Measurements from ENCODE around the gene GOT1. TPM values are rescaled to one million over a fixed set of nuclear protein-coding genes. Genes with fewer than 3 reads are reported as not detected.

Gene GOT1
- total and polyA plus RNA-seq, 2 experiments from 2014 or later: 36.8 to 37.7 TPM

DNA sequence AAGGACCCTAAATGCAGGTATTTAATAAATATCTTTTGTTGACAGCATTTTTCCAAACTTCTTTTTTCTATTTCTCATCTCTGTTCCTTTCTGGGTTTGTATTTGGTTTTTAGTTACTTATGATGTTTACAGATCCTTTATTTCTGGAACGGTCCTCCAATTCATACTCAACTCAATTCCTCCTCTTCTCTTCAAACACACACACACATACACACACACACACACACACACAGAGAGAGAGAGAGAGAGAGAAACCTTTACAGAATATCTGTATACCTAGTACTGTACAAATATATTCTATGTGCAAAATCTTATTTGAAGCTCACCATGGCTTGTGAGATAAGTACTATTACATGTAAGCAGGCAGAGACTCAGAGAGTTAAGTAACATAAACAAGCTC is 21.6 kb upstream of the GOT1 start (continued):
- TF ChIP-seq, protein P1, sequence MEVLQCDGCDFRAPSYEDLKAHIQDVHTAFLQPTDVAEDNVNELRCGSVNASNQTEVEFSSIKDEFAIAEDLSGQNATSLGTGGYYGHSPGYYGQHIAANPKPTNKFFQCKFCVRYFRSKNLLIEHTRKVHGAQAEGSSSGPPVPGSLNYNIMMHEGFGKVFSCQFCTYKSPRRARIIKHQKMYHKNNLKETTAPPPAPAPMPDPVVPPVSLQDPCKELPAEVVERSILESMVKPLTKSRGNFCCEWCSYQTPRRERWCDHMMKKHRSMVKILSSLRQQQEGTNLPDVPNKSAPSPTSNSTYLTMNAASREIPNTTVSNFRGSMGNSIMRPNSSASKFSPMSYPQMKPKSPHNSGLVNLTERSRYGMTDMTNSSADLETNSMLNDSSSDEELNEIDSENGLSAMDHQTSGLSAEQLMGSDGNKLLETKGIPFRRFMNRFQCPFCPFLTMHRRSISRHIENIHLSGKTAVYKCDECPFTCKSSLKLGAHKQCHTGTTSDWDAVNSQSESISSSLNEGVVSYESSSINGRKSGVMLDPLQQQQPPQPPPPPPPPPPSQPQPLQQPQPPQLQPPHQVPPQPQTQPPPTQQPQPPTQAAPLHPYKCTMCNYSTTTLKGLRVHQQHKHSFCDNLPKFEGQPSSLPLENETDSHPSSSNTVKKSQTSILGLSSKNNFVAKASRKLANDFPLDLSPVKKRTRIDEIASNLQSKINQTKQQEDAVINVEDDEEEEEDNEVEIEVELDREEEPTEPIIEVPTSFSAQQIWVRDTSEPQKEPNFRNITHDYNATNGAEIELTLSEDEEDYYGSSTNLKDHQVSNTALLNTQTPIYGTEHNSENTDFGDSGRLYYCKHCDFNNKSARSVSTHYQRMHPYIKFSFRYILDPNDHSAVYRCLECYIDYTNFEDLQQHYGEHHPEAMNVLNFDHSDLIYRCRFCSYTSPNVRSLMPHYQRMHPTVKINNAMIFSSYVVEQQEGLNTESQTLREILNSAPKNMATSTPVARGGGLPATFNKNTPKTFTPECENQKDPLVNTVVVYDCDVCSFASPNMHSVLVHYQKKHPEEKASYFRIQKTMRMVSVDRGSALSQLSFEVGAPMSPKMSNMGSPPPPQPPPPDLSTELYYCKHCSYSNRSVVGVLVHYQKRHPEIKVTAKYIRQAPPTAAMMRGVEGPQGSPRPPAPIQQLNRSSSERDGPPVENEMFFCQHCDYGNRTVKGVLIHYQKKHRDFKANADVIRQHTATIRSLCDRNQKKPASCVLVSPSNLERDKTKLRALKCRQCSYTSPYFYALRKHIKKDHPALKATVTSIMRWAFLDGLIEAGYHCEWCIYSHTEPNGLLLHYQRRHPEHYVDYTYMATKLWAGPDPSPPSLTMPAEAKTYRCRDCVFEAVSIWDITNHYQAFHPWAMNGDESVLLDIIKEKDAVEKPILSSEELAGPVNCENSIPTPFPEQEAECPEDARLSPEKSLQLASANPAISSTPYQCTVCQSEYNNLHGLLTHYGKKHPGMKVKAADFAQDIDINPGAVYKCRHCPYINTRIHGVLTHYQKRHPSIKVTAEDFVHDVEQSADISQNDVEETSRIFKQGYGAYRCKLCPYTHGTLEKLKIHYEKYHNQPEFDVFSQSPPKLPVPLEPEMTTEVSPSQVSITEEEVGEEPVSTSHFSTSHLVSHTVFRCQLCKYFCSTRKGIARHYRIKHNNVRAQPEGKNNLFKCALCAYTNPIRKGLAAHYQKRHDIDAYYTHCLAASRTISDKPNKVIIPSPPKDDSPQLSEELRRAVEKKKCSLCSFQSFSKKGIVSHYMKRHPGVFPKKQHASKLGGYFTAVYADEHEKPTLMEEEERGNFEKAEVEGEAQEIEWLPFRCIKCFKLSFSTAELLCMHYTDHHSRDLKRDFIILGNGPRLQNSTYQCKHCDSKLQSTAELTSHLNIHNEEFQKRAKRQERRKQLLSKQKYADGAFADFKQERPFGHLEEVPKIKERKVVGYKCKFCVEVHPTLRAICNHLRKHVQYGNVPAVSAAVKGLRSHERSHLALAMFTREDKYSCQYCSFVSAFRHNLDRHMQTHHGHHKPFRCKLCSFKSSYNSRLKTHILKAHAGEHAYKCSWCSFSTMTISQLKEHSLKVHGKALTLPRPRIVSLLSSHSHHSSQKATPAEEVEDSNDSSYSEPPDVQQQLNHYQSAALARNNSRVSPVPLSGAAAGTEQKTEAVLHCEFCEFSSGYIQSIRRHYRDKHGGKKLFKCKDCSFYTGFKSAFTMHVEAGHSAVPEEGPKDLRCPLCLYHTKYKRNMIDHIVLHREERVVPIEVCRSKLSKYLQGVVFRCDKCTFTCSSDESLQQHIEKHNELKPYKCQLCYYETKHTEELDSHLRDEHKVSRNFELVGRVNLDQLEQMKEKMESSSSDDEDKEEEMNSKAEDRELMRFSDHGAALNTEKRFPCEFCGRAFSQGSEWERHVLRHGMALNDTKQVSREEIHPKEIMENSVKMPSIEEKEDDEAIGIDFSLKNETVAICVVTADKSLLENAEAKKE (CRISPR knock-in tag; IDR thresholded peaks at IDR 0.05): no peak
- no peak for TF ChIP-seq NANOG (IDR thresholded peaks at IDR 0.05; ENCODE audit: borderline replicate concordance)
- no peak for TF ChIP-seq EZH2 (IDR thresholded peaks at IDR 0.05; ENCODE audit: low read depth, unreplicated experiment)
- TF ChIP-seq CREB1 (CRISPR knock-in tag; IDR thresholded peaks at IDR 0.05; ENCODE audit: low read depth): no peak
- TF ChIP-seq, protein P2, sequence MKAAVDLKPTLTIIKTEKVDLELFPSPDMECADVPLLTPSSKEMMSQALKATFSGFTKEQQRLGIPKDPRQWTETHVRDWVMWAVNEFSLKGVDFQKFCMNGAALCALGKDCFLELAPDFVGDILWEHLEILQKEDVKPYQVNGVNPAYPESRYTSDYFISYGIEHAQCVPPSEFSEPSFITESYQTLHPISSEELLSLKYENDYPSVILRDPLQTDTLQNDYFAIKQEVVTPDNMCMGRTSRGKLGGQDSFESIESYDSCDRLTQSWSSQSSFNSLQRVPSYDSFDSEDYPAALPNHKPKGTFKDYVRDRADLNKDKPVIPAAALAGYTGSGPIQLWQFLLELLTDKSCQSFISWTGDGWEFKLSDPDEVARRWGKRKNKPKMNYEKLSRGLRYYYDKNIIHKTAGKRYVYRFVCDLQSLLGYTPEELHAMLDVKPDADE (IDR thresholded peaks at IDR 0.05): no peak

DNA sequence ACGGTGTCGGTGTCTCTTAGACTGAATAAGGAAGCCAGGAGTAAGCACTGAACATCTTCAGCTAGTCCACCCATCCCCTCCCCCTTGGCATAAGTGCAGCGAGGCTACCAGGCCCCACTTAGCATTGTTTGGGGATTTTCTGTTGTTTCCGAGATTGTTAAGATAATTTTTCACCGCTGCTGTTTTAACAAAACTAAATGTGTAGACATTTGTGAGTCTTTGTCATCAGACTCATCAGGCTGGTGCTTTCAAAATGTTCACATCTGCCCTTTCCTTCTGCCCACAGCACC is 21.0 kb upstream of the GOT1 start:
- Mint-ChIP-seq H3K9me3 (no peaks in the 10 kb centered on the region), H3K27me3 (ENCODE audit: insufficient read depth, low read depth, poor library complexity) (no peaks in the 10 kb centered on the region), H3K27ac (no peak overlapping the region), H3K4me3 (peak overlapping the region; percentile 23; the same call in 2 of the 3 replicates), H3K36me3 (ENCODE audit: low read depth) (no peaks in the 10 kb centered on the region), H3K4me1 (peaks cover 22% of the 10 kb centered on the region)
- H3K27me3 ChIP-seq (ENCODE audit: insufficient read depth): no peaks in the 10 kb centered on the region
- H3K4me1 ChIP-seq (ENCODE audit: insufficient read depth): peaks cover 25% of the 10 kb centered on the region
- no peak overlapping the region for H3K27ac ChIP-seq (ENCODE audit: low read depth)
- no peaks in the 10 kb centered on the region for H4K20me1 ChIP-seq (replicated peaks; ENCODE audit: insufficient read depth)
- ATAC-seq (peak; percentile 51; the same call in 2 of the 3 replicates), DNase-seq (ENCODE audit: low spot score) (no peak)
- peak overlapping the region; percentile 31; the same call in 1 of the 2 replicates for H3K4me3 ChIP-seq
- H3K4me2 ChIP-seq: peak overlapping the region; percentile 56
- H3K36me3 ChIP-seq (ENCODE audit: insufficient read depth): no peaks in the 10 kb centered on the region
- no peaks in the 10 kb centered on the region for H3K79me2 ChIP-seq (replicated peaks; ENCODE audit: insufficient read depth)
- no peaks in the 10 kb centered on the region for H3F3A ChIP-seq (replicated peaks; ENCODE audit: low read depth)
- H2AFZ ChIP-seq: peak overlapping the region; percentile 50; the same call in 1 of the 2 replicates
- TF ChIP-seq EZH2phosphoT487 (IDR thresholded peaks at IDR 0.05; ENCODE audit: unreplicated experiment): no peak
- TF ChIP-seq JUNB (IDR thresholded peaks at IDR 0.05; ENCODE audit: unreplicated experiment): no peak
- H3K9me2 ChIP-seq (ENCODE audit: insufficient read depth): no peaks in the 10 kb centered on the region; the same call in 1 of the 2 replicates
